Measurements from ENCODE around the gene NRIP2. TPM values are rescaled to one million over a fixed set of nuclear protein-coding genes. Genes with fewer than 3 reads are reported as not detected.

Gene NRIP2
- polyA plus RNA-seq (2012; ENCODE audit: insufficient read length, low read depth): 1.1 TPM

- TF ChIP-seq SIN3A (IDR thresholded peaks at IDR 0.05; ENCODE audit: borderline replicate concordance, insufficient read depth, low read length) (no peak), POLR2AphosphoS5 (IDR thresholded peaks at IDR 0.05; ENCODE audit: low read depth, low read length) (no peak), FOXP2 (optimal IDR thresholded peaks at IDR 0.05; ENCODE audit: borderline replicate concordance, extremely low read depth, extremely low read length, insufficient read depth) (no peak), TAF1 (IDR thresholded peaks at IDR 0.05; ENCODE audit: borderline replicate concordance, insufficient read depth, low read length) (no peak), REST (IDR thresholded peaks at IDR 0.05; ENCODE audit: insufficient read depth in 1 of 2, low read depth in 2 of 2, low read length in 2 of 2) (no peak)
Measured at GRCh38 chr12:2834581-2835491, at the start of gene NRIP2. TSS of gene NRIP2 (minus strand) at chr12:2835035. CDS start at chr12:2834983, 52 bp downstream.

- TF ChIP-seq POLR2AphosphoS5 (IDR thresholded peaks at IDR 0.05; ENCODE audit: low read depth, low read length) (no peak), REST (IDR thresholded peaks at IDR 0.05; ENCODE audit: insufficient read depth in 1 of 2, low read depth in 2 of 2, low read length in 2 of 2) (no peak), SIN3A (IDR thresholded peaks at IDR 0.05; ENCODE audit: borderline replicate concordance, insufficient read depth, low read length) (no peak), TAF1 (IDR thresholded peaks at IDR 0.05; ENCODE audit: borderline replicate concordance, insufficient read depth, low read length) (no peak), FOXP2 (optimal IDR thresholded peaks at IDR 0.05; ENCODE audit: borderline replicate concordance, extremely low read depth, extremely low read length, insufficient read depth) (no peak)
Measured at GRCh38 chr12:2879853-2880252, 45.0 kb upstream of the NRIP2 start.

- TF ChIP-seq POLR2AphosphoS5 (IDR thresholded peaks at IDR 0.05; ENCODE audit: low read depth, low read length) (no peak), TAF1 (IDR thresholded peaks at IDR 0.05; ENCODE audit: borderline replicate concordance, insufficient read depth, low read length) (no peak), FOXP2 (optimal IDR thresholded peaks at IDR 0.05; ENCODE audit: borderline replicate concordance, extremely low read depth, extremely low read length, insufficient read depth) (no peak), SIN3A (IDR thresholded peaks at IDR 0.05; ENCODE audit: borderline replicate concordance, insufficient read depth, low read length) (no peak), REST (IDR thresholded peaks at IDR 0.05; ENCODE audit: insufficient read depth in 1 of 2, low read depth in 2 of 2, low read length in 2 of 2) (no peak)
Measured at GRCh38 chr12:2877953-2878732, 43.3 kb upstream of the NRIP2 start.

GRCh38 chr12:2877047-2877952, 42.5 kb upstream of the NRIP2 start, which contains the start of the genes FOXM1 and RHNO1:
TSS of gene FOXM1 (minus strand) at chr12:2877174. CDS start at chr12:2874478, 2,696 bp downstream.
TSS of gene RHNO1 (plus strand) at chr12:2877223. CDS start at chr12:2885367, 8,144 bp downstream.
- peak; percentile 65; the same call in 1 of the 2 replicates for TF ChIP-seq TAF1 (IDR thresholded peaks at IDR 0.05; ENCODE audit: borderline replicate concordance, insufficient read depth, low read length)
- TF ChIP-seq FOXP2 (optimal IDR thresholded peaks at IDR 0.05; ENCODE audit: borderline replicate concordance, extremely low read depth, extremely low read length, insufficient read depth): no peak
- peak; percentile 61 for TF ChIP-seq POLR2AphosphoS5 (IDR thresholded peaks at IDR 0.05; ENCODE audit: low read depth, low read length)
- TF ChIP-seq SIN3A (IDR thresholded peaks at IDR 0.05; ENCODE audit: borderline replicate concordance, insufficient read depth, low read length): peak; percentile 91; the same call in 1 of the 2 replicates
- TF ChIP-seq REST (IDR thresholded peaks at IDR 0.05; ENCODE audit: insufficient read depth in 1 of 2, low read depth in 2 of 2, low read length in 2 of 2): no peak

All from PFSK-1 (cell line).